ENCODE measurements around the gene VWA8. TPM values are rescaled to one million over a fixed set of nuclear protein-coding genes. Genes with fewer than 3 reads are reported as not detected.

Gene VWA8
- total RNA-seq, 5 donors from 2014 or later (not counting 1 experiment from before 2014, with no cell fraction given) = 17.8 to 27.1 (median 22.9) TPM

DNA sequence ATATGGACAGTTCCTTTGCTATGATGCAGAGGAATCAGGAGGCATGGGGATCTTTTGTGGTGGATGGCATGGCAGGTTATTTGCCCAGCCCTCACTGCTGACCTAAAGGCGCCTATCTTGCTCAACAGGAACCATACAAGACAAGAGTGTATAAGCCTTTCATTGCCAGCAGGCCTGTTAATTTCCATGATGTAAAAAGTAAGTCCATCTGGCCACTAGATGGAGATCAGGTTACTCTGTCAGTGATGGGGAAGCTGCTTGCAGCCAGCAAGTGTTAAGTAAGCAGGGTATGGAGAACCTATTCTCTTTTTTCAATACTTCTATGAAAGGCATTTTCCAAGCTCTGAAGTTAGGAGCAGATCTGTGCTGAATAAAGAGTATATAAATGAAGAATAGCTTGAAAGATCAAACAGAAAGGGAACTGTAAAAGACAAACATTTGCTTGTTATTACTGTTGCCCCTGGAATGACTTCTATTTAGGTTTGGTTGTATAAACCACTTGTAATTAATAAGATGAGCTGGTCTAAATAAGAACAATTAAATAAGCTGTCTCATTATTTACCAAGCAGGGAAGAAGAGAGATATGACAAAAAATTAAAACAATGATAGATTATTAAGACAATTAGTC is 292.7 kb downstream of the VWA8 start:
- Mint-ChIP-seq H3K27ac (no peak overlapping the region), H3K4me3 (no peak overlapping the region), H3K36me3 (peaks cover 19% of the 10 kb centered on the region), H3K9me3 (no peaks in the 10 kb centered on the region), H3K4me1 (no peaks in the 10 kb centered on the region), H3K27me3 (no peaks in the 10 kb centered on the region)
- POLR2A ChIA-PET = interaction anchor here (0.5 to 0.6 kb wide), 2 partner anchors 11 to 1467 kb away, joined by 3 to 7 read pairs; no protein-coding TSS in a partner anchor
- Histone ChIP-seq H3K4me1 (ENCODE audit: control insufficient read depth in 1 of 2, extremely low read depth in 1 of 2, insufficient read depth in 2 of 2, low read length in 2 of 2) (no peaks in the 10 kb centered on the region), H3K27ac (ENCODE audit: low read length) (no peak overlapping the region), H3K9me3 (no peaks in the 10 kb centered on the region), H3K27me3 (replicated peaks in 1 of 2; ENCODE audit: control insufficient read depth in 2 of 2, extremely low read depth in 1 of 2, insufficient read depth in 2 of 2, low read length in 1 of 2) (no peaks in the 10 kb centered on the region), H3K4me3 (ENCODE audit: control insufficient read depth in 1 of 2, extremely low read depth in 1 of 2, low read length in 1 of 2) (no peak overlapping the region), H3K36me3 (ENCODE audit: control insufficient read depth in 2 of 2, extremely low read depth in 1 of 2, insufficient read depth in 1 of 2, low read length in 1 of 2) (peaks cover 0 to 10% of the 10 kb centered on the region in 2 donors)
- CTCF ChIA-PET = interaction anchor here (0.5 to 4.6 kb wide), 22 partner anchors 10 to 649 kb away, joined by 3 to 33 read pairs (median 4); no protein-coding TSS in a partner anchor
- peak in 20 of 35 experiments; percentile 1 to 70 (median 10) for DNase-seq
- ATAC-seq (replicated peaks in 1 of 4) = peak; percentile 65 to 81 (median 68)
- no CpG with 5 or more reads among the region's 1 CpG for WGBS (ENCODE audit: insufficient coverage)

DNA sequence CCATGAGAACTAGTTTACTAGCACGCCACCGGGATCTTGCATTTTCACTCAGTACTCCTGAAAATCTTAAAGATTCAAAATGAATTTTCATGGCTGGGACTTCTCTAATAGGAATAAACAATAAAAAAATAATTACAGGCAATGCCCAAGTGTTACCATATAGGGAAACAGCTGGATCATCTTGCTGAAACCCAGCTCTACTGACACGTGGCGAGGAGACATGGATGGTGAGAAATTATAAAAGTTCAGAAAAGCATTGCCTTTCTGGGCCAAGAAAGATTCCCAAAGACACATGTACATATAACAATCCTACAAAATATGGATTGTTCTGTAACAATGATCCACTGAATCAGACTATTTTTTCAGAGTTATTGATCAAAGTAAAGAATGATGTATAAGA is 294.3 kb downstream of the VWA8 start:
- H3K4me1 ChIP-seq (ENCODE audit: control insufficient read depth in 1 of 2, extremely low read depth in 1 of 2, insufficient read depth in 2 of 2, low read length in 2 of 2) = no peaks in the 10 kb centered on the region
- no peak overlapping the region for H3K4me3 Mint-ChIP-seq
- peaks cover 19% of the 10 kb centered on the region for H3K36me3 Mint-ChIP-seq
- POLR2A ChIA-PET = no interaction called here
- ATAC-seq (replicated peaks in 1 of 4) (no peak), DNase-seq (no peak)
- no peaks in the 10 kb centered on the region for H3K9me3 Mint-ChIP-seq
- H3K9me3 ChIP-seq = no peaks in the 10 kb centered on the region
- no peak overlapping the region for H3K27ac ChIP-seq (ENCODE audit: low read length)
- H3K27me3 ChIP-seq (replicated peaks in 1 of 2; ENCODE audit: control insufficient read depth in 2 of 2, extremely low read depth in 1 of 2, insufficient read depth in 2 of 2, low read length in 1 of 2) = no peaks in the 10 kb centered on the region
- H3K4me3 ChIP-seq (ENCODE audit: control insufficient read depth in 1 of 2, extremely low read depth in 1 of 2, low read length in 1 of 2) = no peak overlapping the region
- H3K27me3 Mint-ChIP-seq = no peaks in the 10 kb centered on the region
- CTCF ChIA-PET = interaction anchor here (0.7 to 4.6 kb wide), 5 partner anchors 10 to 446 kb away, joined by 3 to 33 read pairs (median 4); no protein-coding TSS in a partner anchor
- H3K27ac Mint-ChIP-seq = no peak overlapping the region
- peaks cover 0 to 10% of the 10 kb centered on the region in 2 donors for H3K36me3 ChIP-seq (ENCODE audit: control insufficient read depth in 2 of 2, extremely low read depth in 1 of 2, insufficient read depth in 1 of 2, low read length in 1 of 2)
- 90% methylated on average over 2 of the region's 4 CpGs for WGBS (ENCODE audit: insufficient coverage)
- H3K4me1 Mint-ChIP-seq = no peaks in the 10 kb centered on the region

DNA sequence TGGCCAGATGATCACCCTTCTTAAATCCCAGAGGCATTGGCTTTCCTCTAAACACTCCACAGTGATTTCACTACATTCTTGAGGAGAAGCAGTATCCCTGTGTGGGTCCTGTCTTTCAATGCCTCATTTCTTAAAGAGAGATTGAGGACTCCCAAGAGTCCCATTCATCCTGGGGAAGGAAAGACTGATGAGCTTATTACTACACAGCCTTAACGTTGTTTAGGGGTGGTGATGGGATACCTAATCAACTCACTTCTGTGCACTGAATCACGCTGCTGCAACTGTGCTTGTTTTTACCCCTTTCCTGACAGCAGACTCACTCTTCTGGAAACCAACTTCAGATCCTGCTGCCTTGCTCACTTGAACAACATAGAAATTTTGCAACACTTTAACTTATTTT is 300.5 kb downstream of the VWA8 start:
- CTCF ChIA-PET = interaction anchor here (0.5 to 0.7 kb wide), 2 partner anchors 241 to 341 kb away, joined by 4 to 5 read pairs; no protein-coding TSS in a partner anchor
- POLR2A ChIA-PET = interaction anchor here in 1 of 2 donors (0.6 kb wide), 1 partner anchor 124 kb away, joined by 3 read pairs; no protein-coding TSS in a partner anchor

DNA sequence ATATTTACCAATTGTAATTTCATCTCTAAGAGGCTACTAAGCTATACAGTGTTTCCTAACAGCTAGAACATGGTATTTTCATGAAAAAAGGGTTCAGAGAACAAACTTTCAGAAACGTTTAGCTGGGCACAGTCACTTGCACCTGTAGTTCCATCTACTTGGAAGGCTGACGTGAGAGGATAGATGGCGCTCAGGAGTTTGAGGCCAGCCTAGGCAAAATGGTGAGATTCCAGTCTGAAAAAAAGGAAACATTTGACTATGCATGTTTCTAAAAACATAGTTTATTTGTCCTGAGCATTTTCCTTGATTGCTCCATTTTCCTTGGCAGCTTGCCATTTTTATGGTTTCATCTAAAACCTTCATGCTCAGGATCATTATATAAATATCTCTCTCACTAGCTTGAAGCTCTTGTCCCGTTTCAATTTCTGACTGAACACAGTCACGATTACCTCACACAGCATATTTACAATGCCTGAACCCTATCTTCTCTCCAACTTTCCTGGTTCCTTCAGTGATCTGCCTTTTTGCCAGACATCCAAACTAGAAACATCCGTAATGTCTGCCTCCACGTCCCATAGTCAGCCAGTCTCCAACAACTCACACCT is 302.8 kb downstream of the VWA8 start:
- H3K36me3 ChIP-seq (ENCODE audit: control insufficient read depth in 2 of 2, extremely low read depth in 1 of 2, insufficient read depth in 1 of 2, low read length in 1 of 2) = peaks cover 0 to 3% of the 10 kb centered on the region in 2 donors
- H3K27ac ChIP-seq (ENCODE audit: low read length) = no peak overlapping the region
- Mint-ChIP-seq H3K27me3 (no peaks in the 10 kb centered on the region), H3K9me3 (no peaks in the 10 kb centered on the region), H3K4me1 (peaks cover 6 to 18% (median 9%) of the 10 kb centered on the region in 3 donors), H3K4me3 (no peak overlapping the region), H3K27ac (no peak overlapping the region), H3K36me3 (peaks cover 4% of the 10 kb centered on the region)
- ATAC-seq (replicated peaks in 1 of 4) = no peak
- 89% methylated on average over 7 of the region's 7 CpGs for WGBS (ENCODE audit: insufficient coverage)
- ChIA-PET CTCF (interaction anchor here in 1 of 2 donors (1.7 kb wide), 1 partner anchor 9 kb away, joined by 4 read pairs; no protein-coding TSS in a partner anchor), POLR2A (no interaction called here)
- H3K4me3 ChIP-seq (ENCODE audit: control insufficient read depth in 1 of 2, extremely low read depth in 1 of 2, low read length in 1 of 2) = no peak overlapping the region
- no peaks in the 10 kb centered on the region for H3K4me1 ChIP-seq (ENCODE audit: control insufficient read depth in 1 of 2, extremely low read depth in 1 of 2, insufficient read depth in 2 of 2, low read length in 2 of 2)
- H3K9me3 ChIP-seq = no peaks in the 10 kb centered on the region
- no peak for DNase-seq
- H3K27me3 ChIP-seq (replicated peaks in 1 of 2; ENCODE audit: control insufficient read depth in 2 of 2, extremely low read depth in 1 of 2, insufficient read depth in 2 of 2, low read length in 1 of 2) = no peaks in the 10 kb centered on the region

More for the DNA sequence above, 300.5 kb downstream of the VWA8 start:
- no peaks in the 10 kb centered on the region for H3K9me3 ChIP-seq
- no peak overlapping the region for H3K4me3 Mint-ChIP-seq
- no peaks in the 10 kb centered on the region for H3K27me3 ChIP-seq (replicated peaks in 1 of 2; ENCODE audit: control insufficient read depth in 2 of 2, extremely low read depth in 1 of 2, insufficient read depth in 2 of 2, low read length in 1 of 2)
- no peak overlapping the region for H3K4me3 ChIP-seq (ENCODE audit: control insufficient read depth in 1 of 2, extremely low read depth in 1 of 2, low read length in 1 of 2)
- WGBS (ENCODE audit: insufficient coverage) = no CpG with 5 or more reads among the region's 2 CpGs
- ATAC-seq (replicated peaks in 1 of 4) = no peak
- peaks cover 0 to 3% of the 10 kb centered on the region in 2 donors for H3K36me3 ChIP-seq (ENCODE audit: control insufficient read depth in 2 of 2, extremely low read depth in 1 of 2, insufficient read depth in 1 of 2, low read length in 1 of 2)
- H3K27ac ChIP-seq (ENCODE audit: low read length) = no peak overlapping the region
- no peaks in the 10 kb centered on the region for H3K4me1 ChIP-seq (ENCODE audit: control insufficient read depth in 1 of 2, extremely low read depth in 1 of 2, insufficient read depth in 2 of 2, low read length in 2 of 2)
- peaks cover 11% of the 10 kb centered on the region for H3K36me3 Mint-ChIP-seq
- no peak for DNase-seq
- no peaks in the 10 kb centered on the region for H3K9me3 Mint-ChIP-seq
- H3K27me3 Mint-ChIP-seq = no peaks in the 10 kb centered on the region
- no peak overlapping the region for H3K27ac Mint-ChIP-seq
- H3K4me1 Mint-ChIP-seq = peaks cover 0 to 4% (median 0%) of the 10 kb centered on the region in 3 donors

DNA sequence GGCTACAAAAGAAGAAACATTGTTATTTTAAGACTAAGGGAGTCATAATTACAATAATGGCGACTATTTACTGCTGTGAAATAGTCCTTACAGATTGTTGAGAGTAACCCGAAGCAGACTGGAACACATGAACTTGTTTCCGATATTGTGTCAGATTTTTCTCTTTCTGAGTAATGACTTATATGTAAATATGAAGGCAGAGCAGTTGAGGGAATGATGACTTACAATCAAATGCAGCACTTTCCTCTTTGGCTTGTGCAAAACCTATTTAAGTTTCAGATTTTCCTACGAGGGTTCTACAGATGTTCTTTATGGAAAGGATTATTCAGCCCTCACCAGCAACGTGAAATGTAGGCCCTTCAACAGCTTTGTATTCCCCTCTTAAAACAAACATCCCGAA is 304.9 kb downstream of the VWA8 start:
- H3K9me3 Mint-ChIP-seq = no peaks in the 10 kb centered on the region
- no peaks in the 10 kb centered on the region for H3K27me3 Mint-ChIP-seq
- POLR2A ChIA-PET = no interaction called here
- peaks cover 13 to 19% (median 18%) of the 10 kb centered on the region in 3 donors for H3K4me1 Mint-ChIP-seq
- H3K4me3 ChIP-seq (ENCODE audit: control insufficient read depth in 1 of 2, extremely low read depth in 1 of 2, low read length in 1 of 2) = no peak overlapping the region
- no peaks in the 10 kb centered on the region for H3K36me3 Mint-ChIP-seq
- no peak for ATAC-seq (replicated peaks in 1 of 4)
- CTCF ChIA-PET = interaction anchor here in 1 of 2 donors (0.5 to 1.2 kb wide), 3 partner anchors 10 to 295 kb away, joined by 3 to 6 read pairs (median 3); no protein-coding TSS in a partner anchor
- peaks cover 0 to 3% of the 10 kb centered on the region in 2 donors for H3K36me3 ChIP-seq (ENCODE audit: control insufficient read depth in 2 of 2, extremely low read depth in 1 of 2, insufficient read depth in 1 of 2, low read length in 1 of 2)
- H3K27ac Mint-ChIP-seq = peak overlapping the region; percentile 43 to 45
- no peak overlapping the region for H3K4me3 Mint-ChIP-seq
- no peaks in the 10 kb centered on the region for H3K9me3 ChIP-seq
- no peaks in the 10 kb centered on the region for H3K4me1 ChIP-seq (ENCODE audit: control insufficient read depth in 1 of 2, extremely low read depth in 1 of 2, insufficient read depth in 2 of 2, low read length in 2 of 2)
- 80% methylated on average over 1 of the region's 6 CpGs for WGBS (ENCODE audit: insufficient coverage)
- H3K27ac ChIP-seq (ENCODE audit: low read length) = no peak overlapping the region
- DNase-seq = no peak
- H3K27me3 ChIP-seq (replicated peaks in 1 of 2; ENCODE audit: control insufficient read depth in 2 of 2, extremely low read depth in 1 of 2, insufficient read depth in 2 of 2, low read length in 1 of 2) = no peaks in the 10 kb centered on the region

DNA sequence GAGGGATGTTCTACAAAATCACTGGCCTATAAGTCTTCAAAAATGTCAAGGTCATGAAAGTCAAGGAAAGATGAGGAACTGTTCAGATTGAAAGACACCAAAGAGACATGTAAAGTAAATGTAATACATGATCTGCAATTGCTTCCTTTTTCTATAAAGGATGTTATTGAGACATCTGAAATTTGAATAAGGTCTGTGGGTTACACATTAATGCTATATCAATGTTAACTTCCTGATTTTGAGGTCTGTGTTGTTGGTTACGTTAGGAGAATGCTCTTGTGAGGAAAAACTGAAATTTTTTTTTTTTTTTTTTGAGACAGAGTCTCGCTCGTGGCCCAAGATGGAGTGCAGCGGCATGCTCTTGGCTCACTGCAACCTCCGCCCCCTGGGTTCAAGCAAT is 306.1 kb downstream of the VWA8 start:
- H3K27me3 ChIP-seq (replicated peaks in 1 of 2; ENCODE audit: control insufficient read depth in 2 of 2, extremely low read depth in 1 of 2, insufficient read depth in 2 of 2, low read length in 1 of 2) = no peaks in the 10 kb centered on the region
- ChIA-PET CTCF (interaction anchor here in 1 of 2 donors (0.7 kb wide), 1 partner anchor 253 kb away, joined by 3 read pairs; no protein-coding TSS in a partner anchor), POLR2A (no interaction called here)
- DNase-seq (no peak), ATAC-seq (replicated peaks in 1 of 4) (peak in 1 of 4 experiments; percentile 38)
- no peak overlapping the region for H3K27ac ChIP-seq (ENCODE audit: low read length)
- no peak overlapping the region for H3K4me3 ChIP-seq (ENCODE audit: control insufficient read depth in 1 of 2, extremely low read depth in 1 of 2, low read length in 1 of 2)
- H3K27ac Mint-ChIP-seq = peak overlapping the region in 1 of 2 donors; percentile 5
- H3K4me3 Mint-ChIP-seq = no peak overlapping the region
- no peaks in the 10 kb centered on the region for H3K4me1 ChIP-seq (ENCODE audit: control insufficient read depth in 1 of 2, extremely low read depth in 1 of 2, insufficient read depth in 2 of 2, low read length in 2 of 2)
- WGBS (ENCODE audit: insufficient coverage) = 33% methylated on average over 1 of the region's 5 CpGs
- no peaks in the 10 kb centered on the region for H3K9me3 Mint-ChIP-seq
- H3K9me3 ChIP-seq = no peaks in the 10 kb centered on the region
- no peaks in the 10 kb centered on the region for H3K36me3 Mint-ChIP-seq
- peaks cover 13 to 19% (median 18%) of the 10 kb centered on the region in 3 donors for H3K4me1 Mint-ChIP-seq
- H3K27me3 Mint-ChIP-seq = no peaks in the 10 kb centered on the region
- no peaks in the 10 kb centered on the region for H3K36me3 ChIP-seq (ENCODE audit: control insufficient read depth in 2 of 2, extremely low read depth in 1 of 2, insufficient read depth in 1 of 2, low read length in 1 of 2)

Data from T-cell (primary cell).